ENCODE measurements around the gene NHS.

- TF ChIP-seq CTCF (IDR thresholded peaks at IDR 0.05) (no peak), POLR2A (IDR thresholded peaks at IDR 0.05) (no peak)
Measured at GRCh38 chrX:17643528-17643927, 268.5 kb downstream of the NHS start.
